ENCODE data around the gene PPIL6.

Gene PPIL6

GRCh38 chr6:109360791-109361190 is 79.6 kb downstream of the PPIL6 start:
- DNase-seq: no peak

GRCh38 chr6:109360281-109360680 is 80.1 kb downstream of the PPIL6 start:
- no peak for DNase-seq

- DNase-seq: no peak
Measured at GRCh38 chr6:109359248-109359647, 81.2 kb downstream of the PPIL6 start.

- DNase-seq: no peak
Measured at GRCh38 chr6:109358204-109358603, 82.2 kb downstream of the PPIL6 start.

GRCh38 chr6:109356237-109356636 is 84.2 kb downstream of the PPIL6 start:
- DNase-seq: no peak

GRCh38 chr6:109351231-109352130 is 88.9 kb downstream of the PPIL6 start:
- DNase-seq: no peak

GRCh38 chr6:109349419-109349987 is 90.9 kb downstream of the PPIL6 start:
- no peak for DNase-seq

GRCh38 chr6:109348226-109348625 is 92.2 kb downstream of the PPIL6 start:
- no peak for DNase-seq

GRCh38 chr6:109347779-109348178 is 92.6 kb downstream of the PPIL6 start:
- DNase-seq: no peak

GRCh38 chr6:109345986-109346385 is 94.4 kb downstream of the PPIL6 start:
- DNase-seq: no peak

GRCh38 chr6:109344226-109344625 is 96.2 kb downstream of the PPIL6 start:
- DNase-seq: no peak

GRCh38 chr6:109343518-109343917 is 96.9 kb downstream of the PPIL6 start:
- no peak for DNase-seq

GRCh38 chr6:109342911-109343310 is 97.5 kb downstream of the PPIL6 start:
- DNase-seq: no peak

- DNase-seq: no peak
Measured at GRCh38 chr6:109342506-109342905, 97.9 kb downstream of the PPIL6 start.

GRCh38 chr6:109340811-109341210 is 99.6 kb downstream of the PPIL6 start:
- no peak for DNase-seq
